Epithelial cell of esophagus (primary cell): Measurements from ENCODE around the gene GRB7.

Experiments used
- DNase-seq: peaks from one replicate; pipeline ENCODE4 v3.0.0; 2010; ENCODE audit warnings: low read depth
- H3K4me3 ChIP-seq: 2 replicates; pipeline ENCODE4 v1.5.1; 2011; ENCODE audit warnings: mild to moderate bottlenecking, low read length, control low read depth
- CTCF ChIP-seq: IDR thresholded peaks from 2 replicates; pipeline ENCODE4 v1.5.1; 2011; ENCODE audit warnings: low read depth, mild to moderate bottlenecking, low read length, control low read depth, inconsistent platforms; ENCODE audit not compliant: insufficient read depth; ENCODE audit errors: missing control alignments

Gene GRB7

DNA sequence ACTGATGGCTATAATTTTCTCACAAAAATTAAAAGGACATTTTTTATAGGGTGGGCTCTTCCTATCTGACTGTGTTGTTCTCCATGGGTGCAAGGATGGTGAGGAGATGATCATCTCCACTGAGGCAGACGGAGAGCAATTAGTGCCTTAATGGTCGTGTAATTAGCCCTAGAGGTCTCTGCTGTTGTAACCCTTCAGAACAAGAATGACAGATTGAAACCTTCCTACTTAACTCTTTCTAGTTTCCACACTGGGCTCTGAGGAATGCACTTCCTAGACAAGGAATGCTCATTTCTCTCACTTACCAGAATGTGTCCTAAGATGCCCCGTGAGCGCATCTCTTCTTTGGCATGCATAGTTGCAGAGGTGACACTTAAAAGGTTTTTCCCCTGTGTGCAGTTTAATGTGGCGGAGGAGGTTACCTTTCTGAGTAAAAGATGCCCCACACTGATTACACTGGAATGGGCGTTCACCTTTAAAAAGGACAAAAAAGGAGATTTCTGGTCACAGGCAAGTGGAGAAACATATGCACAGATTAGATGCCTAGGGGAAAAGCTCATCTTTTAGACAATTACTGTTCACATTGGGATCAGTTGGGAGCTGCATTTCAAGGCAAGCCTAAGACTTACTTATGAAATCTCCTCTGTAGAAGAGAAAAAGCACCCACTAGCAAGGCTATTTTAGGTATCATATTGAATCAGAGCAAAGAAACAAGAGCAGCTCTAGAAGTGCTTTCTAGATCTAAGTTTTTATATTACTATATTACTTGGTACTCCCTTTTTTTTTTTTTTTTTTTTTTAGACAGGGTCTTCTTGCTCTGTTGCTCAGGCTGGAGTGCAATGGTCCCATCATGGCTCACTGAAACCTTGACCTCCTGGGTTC lies 53.6 kb downstream of the GRB7 start:
- no peak for DNase-seq
- TF ChIP-seq CTCF: no peak
- H3K4me3 ChIP-seq: no peak overlapping the region

DNA sequence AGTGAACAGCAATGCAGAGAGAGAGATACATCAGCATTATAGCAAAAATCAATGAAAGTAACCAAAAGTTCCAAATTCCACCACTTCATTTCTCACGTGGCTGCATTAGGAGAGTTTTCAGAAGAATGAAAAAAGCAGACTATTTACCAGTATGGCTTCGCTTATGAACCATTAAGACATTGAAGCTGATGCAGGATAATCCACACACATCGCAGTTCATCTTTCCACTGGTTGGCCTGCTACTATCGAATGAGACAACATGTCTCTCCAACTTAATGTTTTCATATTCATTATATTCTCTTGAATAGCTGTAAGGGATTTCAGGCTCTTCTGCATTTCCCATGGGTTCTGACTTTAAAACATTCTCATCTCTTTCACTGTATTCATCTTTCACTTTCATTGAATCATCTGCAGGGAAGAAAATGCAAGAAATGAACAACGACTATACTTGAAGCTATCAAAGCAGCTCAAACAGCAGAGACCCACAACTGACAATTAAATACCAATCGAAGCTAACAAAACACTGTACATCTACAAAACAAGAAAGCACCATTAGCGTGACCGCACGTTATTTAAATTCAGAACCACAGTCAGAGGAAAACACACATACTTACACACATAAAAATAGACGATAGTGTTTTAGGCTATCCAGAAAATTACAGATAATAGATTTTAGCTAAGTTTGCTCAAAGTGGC lies 54.9 kb downstream of the GRB7 start:
- TF ChIP-seq CTCF: no peak
- no peak overlapping the region for H3K4me3 ChIP-seq

DNA sequence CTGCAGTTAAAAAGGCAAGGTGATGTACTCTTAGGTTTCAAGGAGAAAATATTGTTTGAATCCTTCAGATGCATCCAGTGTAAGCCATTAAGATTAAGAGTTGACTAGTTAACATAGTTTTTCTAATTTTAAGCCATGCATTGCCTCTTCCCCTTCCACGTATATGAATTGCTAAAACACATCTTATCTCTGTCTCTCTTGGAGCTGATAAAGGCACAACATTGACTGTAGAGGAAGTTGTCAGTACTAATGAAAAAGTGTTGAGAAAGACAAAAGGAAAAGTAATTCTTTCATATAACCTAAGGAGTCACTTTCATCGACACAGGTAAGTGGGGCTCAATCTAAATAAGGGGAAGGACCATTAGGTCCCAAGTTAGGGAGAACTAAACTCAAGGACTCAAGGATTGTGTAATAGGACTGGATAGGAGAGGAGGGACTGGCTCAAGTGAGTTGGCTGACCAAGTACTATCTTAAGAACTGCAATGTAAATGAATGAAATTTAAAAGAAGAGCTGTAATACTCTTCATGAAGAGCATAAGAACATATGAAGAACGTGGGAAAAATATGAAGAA lies 55.6 kb downstream of the GRB7 start:
- DNase-seq: no peak
- TF ChIP-seq CTCF: no peak
- no peak overlapping the region for H3K4me3 ChIP-seq

More for the DNA sequence above, 54.9 kb downstream of the GRB7 start:
- no peak for DNase-seq

DNA sequence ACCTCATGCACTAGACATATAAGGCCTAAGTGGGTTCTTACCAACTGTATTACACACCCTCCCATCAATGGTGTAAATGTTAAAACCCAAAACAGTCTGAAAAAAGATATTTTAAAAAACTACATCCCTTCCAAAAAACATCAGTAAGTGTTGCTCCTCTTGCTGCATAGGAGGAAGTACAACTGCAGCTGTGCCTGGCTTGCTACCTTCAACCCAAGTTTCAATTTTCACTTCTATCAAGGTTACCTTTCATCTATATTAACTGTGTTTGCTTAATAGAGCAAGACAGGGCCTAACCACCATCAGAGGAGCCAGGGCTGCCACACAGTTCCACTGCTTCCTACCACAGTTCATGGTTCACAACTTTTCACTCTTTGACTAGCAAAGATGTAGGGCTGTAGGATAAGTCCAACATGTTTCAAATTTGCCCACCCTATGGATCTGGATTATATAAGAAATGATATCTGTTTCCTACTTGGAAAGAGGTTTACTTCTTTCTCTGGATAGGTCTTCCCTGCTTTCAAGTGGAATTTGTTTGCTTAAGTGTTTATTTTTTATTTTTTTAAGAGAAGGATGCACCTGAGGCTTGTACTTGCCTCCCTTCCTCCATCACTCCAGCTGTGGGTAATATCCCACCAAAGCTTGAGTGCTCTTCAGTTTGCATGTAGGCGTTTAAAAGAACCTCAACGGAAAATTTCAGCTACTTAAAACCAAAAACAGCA lies 56.7 kb downstream of the GRB7 start:
- no peak overlapping the region for H3K4me3 ChIP-seq
- no peak for TF ChIP-seq CTCF
- no peak for DNase-seq
